GM12878 (cell line): ENCODE data around the gene PATL2. TPM values are rescaled to one million over a fixed set of nuclear protein-coding genes. Genes with fewer than 3 reads are reported as not detected.

Source experiments
- BCLAF1 ChIP-seq: fragments of 450-650 bp; IDR thresholded peaks from 2 replicates; pipeline ENCODE4 v1.6.1; 2017; ENCODE audit warnings: antibody characterized with exemption, mild to moderate bottlenecking, moderate library complexity
- FOXM1 ChIP-seq: IDR thresholded peaks from 2 replicates; pipeline ENCODE4 v1.6.1; 2012; ENCODE audit warnings: low read depth, mild to moderate bottlenecking, inconsistent platforms, low read length, moderate library complexity
- GATAD2B ChIP-seq: fragments of 450-650 bp; conservative IDR thresholded peaks from 2 replicates; pipeline ENCODE4 v1.6.1; 2017; ENCODE audit warnings: low read depth, mild to moderate bottlenecking, moderate library complexity
- HCFC1 ChIP-seq: fragments of 150-350 bp; IDR thresholded peaks from 2 replicates; pipeline ENCODE4 v1.6.1; 2014; ENCODE audit warnings: low read length
- HDGF ChIP-seq: fragments of 450-650 bp; IDR thresholded peaks from 2 replicates; pipeline ENCODE4 v1.6.1; 2016; ENCODE audit warnings: antibody characterized with exemption
- IKZF2 ChIP-seq, 2 experiments: fragments of 450-650 bp; IDR thresholded peaks; 2 replicates each; pipeline ENCODE4 v1.6.1; 2017; ENCODE audit warnings: mild to moderate bottlenecking in 2 of 2, moderate library complexity in 2 of 2
- NFIC ChIP-seq: IDR thresholded peaks from 2 replicates; pipeline ENCODE4 v1.6.1; 2012; ENCODE audit warnings: low read depth, mild to moderate bottlenecking, inconsistent platforms, low read length, moderate library complexity
- NFYA ChIP-seq: IDR thresholded peaks from 2 replicates; pipeline ENCODE4 v1.6.1; 2011; ENCODE audit warnings: low read depth, mild to moderate bottlenecking, low read length, improper control_type of control experiment, borderline replicate concordance
- PAX5 ChIP-seq: IDR thresholded peaks from 2 replicates; pipeline ENCODE4 v1.6.1; 2011; ENCODE audit warnings: low read depth, low read length, borderline replicate concordance
- PBX3 ChIP-seq: IDR thresholded peaks from 2 replicates; pipeline ENCODE4 v1.6.1; 2011; ENCODE audit warnings: mild to moderate bottlenecking, low read depth, low read length, moderate library complexity; ENCODE audit not compliant: insufficient replicate concordance
- RBBP5 ChIP-seq: fragments of 200-600 bp; sonication (generic); conservative IDR thresholded peaks from 2 replicates; pipeline ENCODE4 v1.6.1; 2016
- SIX5 ChIP-seq: IDR thresholded peaks from 2 replicates; pipeline ENCODE4 v1.6.1; 2011; ENCODE audit warnings: mild to moderate bottlenecking, low read depth, low read length, moderate library complexity; ENCODE audit not compliant: severe bottlenecking
- STAT3 ChIP-seq: IDR thresholded peaks from 2 replicates; pipeline ENCODE4 v1.6.1; 2011; ENCODE audit warnings: low read depth, low read length, improper control_type of control experiment
- TBL1XR1 ChIP-seq: IDR thresholded peaks from 2 replicates; pipeline ENCODE4 v1.6.1; 2012; ENCODE audit warnings: low read depth, low read length, improper control_type of control experiment
- ZBTB40 ChIP-seq: fragments of 450-650 bp; IDR thresholded peaks from 2 replicates; pipeline ENCODE4 v1.6.1; 2016; ENCODE audit warnings: mild to moderate bottlenecking, moderate library complexity, borderline replicate concordance
- ZNF384 ChIP-seq: IDR thresholded peaks from 2 replicates; pipeline ENCODE4 v1.6.1; 2012; ENCODE audit warnings: low read depth, mild to moderate bottlenecking, low read length, improper control_type of control experiment, borderline replicate concordance
- ZNF622 ChIP-seq: fragments of 450-650 bp; IDR thresholded peaks from 2 replicates; pipeline ENCODE4 v1.6.1; 2017; ENCODE audit warnings: mild to moderate bottlenecking, inconsistent platforms
- ZNF687 ChIP-seq: fragments of 450-650 bp; IDR thresholded peaks from 2 replicates; pipeline ENCODE4 v1.6.1; 2017; ENCODE audit warnings: mild to moderate bottlenecking, moderate library complexity
- polyA plus RNA-seq, 11 experiments: library from polyadenylated mRNA; depleted of rRNA in 4 of 11; unstranded in 6 of 11; stranded (reverse) in 5 of 11; fragments of >200 nt; fragmentation: Nextera tagmentation in 4 of 11; fragmentation: Illumina TruSeq in 1 of 11; extraction: Ambion mirVana in 4 of 11; extraction: Trizol in 1 of 11; gene quantifications; 1 replicate in 1 of 11; 2 replicates in 10 of 11; pipeline versions ENCODE4 v1.2.1 to v1.2.3, GENCODE V29; 2011 to 2016; ENCODE audit warnings: inconsistent platforms in 2 of 11, missing spikeins in 2 of 11, low read depth in 1 of 11
- total RNA-seq, 4 experiments: library from RNA; depleted of rRNA in 3 of 4; stranded (reverse); fragments of >200 nt in 3 of 4; fragmentation: Illumina TruSeq in 1 of 4; extraction: Trizol in 1 of 4; gene quantifications; 2 replicates each; pipeline versions ENCODE4 v1.2.1 to v1.2.3, GENCODE V29; 2013 to 2021

Gene PATL2
- total and polyA plus RNA-seq, 10 of the 15 experiments (the other 5 are each of a cell fraction or from before 2014, with no cell fraction given) = 4.2 to 16.2 (median 12.1) TPM

- no peak for TF ChIP-seq PBX3
- no peak; the same call in 1 of the 2 replicates for TF ChIP-seq TBL1XR1
- TF ChIP-seq ZNF384 = no peak
- TF ChIP-seq IKZF2 (IDR thresholded peaks at IDR 0.05) = peak; percentile 10 to 20; a peak in 1 of 4 replicates
- peak; percentile 21; the same call in 1 of the 2 replicates for TF ChIP-seq ZNF687
- TF ChIP-seq ZNF622 = no peak
- TF ChIP-seq HDGF = peak; percentile 77; the same call in 1 of the 2 replicates
- TF ChIP-seq GATAD2B = no peak
- 0 out of 2 replicates have a peak, but pooled peaks have one; percentile 20 for TF ChIP-seq BCLAF1
- TF ChIP-seq HCFC1 = no peak
- no peak; the same call in 1 of the 2 replicates for TF ChIP-seq FOXM1
- no peak for TF ChIP-seq SIX5
- TF ChIP-seq PAX5 = no peak; the same call in none of the 2 replicates
- no peak for TF ChIP-seq RBBP5
- TF ChIP-seq NFIC = peak; percentile 25; the same call in 1 of the 2 replicates
- TF ChIP-seq NFYA = no peak
- TF ChIP-seq STAT3 = no peak
- no peak for TF ChIP-seq ZBTB40
These were observed 1.4 kb upstream of the PATL2 start (continued) for GRCh38 chr15:44712346-44713005.
